HG02852 (cell line): ENCODE measurements around the gene ADAD1.
"Not testable (repeated sequence)": the region's sequence is repeated elsewhere in the genome, so short reads cannot be mapped to it uniquely, and the experiment has no call there.

ENCODE experiments used
- ATAC-seq: cut with Tn5 transposase; IDR thresholded peaks from one replicate; pipeline ENCODE4 v1.9.1; 2021; ENCODE audit warnings: mild to moderate bottlenecking, moderate library complexity; ENCODE audit not compliant: unreplicated experiment

The ADAD1 gene

GRCh38 chr4:122378711-122379110 lies at the start of gene ADAD1:
ADAD1 (plus strand) TSS chr4:122379011; CDS start chr4:122380070, 1,059 bp downstream.
- ATAC-seq: no peak

GRCh38 chr4:122329876-122330565 lies 48.8 kb upstream of the ADAD1 start:
- no peak for ATAC-seq

GRCh38 chr4:122331195-122331594 lies 47.6 kb upstream of the ADAD1 start:
- ATAC-seq: no peak

- ATAC-seq: no peak
Measured at GRCh38 chr4:122334828-122335227, 44.0 kb upstream of the ADAD1 start.

DNA sequence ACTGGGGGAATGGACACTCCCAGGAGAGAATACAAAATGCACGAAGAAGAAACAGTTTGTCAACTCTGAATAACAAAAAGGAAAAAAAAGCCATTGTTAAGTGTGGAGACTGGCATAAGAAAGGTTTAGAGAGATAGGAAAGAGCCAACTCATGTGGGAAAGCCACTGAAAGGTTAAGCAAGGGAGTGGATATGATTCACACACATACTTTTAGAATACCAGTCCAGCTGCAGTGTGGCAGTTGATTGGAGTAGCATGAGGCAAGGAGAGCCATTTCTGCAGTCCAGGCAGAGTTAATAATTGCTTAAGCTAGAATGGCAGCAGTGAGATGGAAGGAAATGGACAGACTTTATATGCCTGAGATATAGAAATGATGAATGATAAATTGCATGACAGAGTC lies 36.9 kb upstream of the ADAD1 start:
- no peak for ATAC-seq

DNA sequence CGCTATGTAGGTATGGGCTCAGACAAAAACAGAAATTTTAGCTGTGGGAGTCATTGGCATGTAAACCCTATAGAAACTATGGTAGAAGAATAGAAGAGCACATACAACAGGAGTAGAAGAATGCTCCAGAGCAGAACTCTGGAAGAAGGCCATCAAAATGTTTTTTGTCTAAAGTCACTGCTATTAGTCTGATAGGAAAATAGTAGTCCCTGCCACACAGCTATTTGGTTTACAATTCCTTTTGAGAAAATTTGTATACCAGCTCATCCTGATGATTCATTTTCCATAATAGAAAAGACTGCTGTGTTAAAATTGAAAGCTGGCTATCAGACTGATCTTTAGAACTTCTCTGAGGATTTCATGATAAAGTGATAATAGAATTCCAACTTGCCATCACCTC lies 32.8 kb upstream of the ADAD1 start:
- no peak for ATAC-seq

DNA sequence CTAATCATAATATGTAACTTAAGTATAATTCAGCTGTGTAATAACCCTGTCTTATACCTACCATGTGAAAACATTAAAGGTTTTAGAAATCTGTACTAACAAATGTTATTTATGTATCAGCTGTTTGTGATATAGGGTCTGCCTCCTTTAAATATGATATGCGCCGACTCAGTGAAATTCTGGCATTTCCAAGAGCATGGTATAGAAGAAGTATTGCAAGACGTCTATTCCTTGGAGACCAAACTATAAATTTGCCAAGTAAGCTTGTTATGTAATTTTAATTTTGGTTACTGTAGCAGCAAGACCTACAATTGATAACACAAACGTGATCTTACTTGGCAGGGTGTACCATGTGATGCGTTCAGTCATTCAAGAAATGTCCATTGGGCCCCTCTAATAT lies 32.3 kb upstream of the ADAD1 start:
- ATAC-seq: no peak

- no peak for ATAC-seq
Measured at GRCh38 chr4:122356317-122356808, 22.4 kb upstream of the ADAD1 start.

- no peak for ATAC-seq
Measured at GRCh38 chr4:122360754-122361153, 18.1 kb upstream of the ADAD1 start.

- no peak for ATAC-seq
Measured at GRCh38 chr4:122364700-122365404, 14.0 kb upstream of the ADAD1 start.

- not testable (repeated sequence) for ATAC-seq
Measured at GRCh38 chr4:122368786-122369185, 10.0 kb upstream of the ADAD1 start.

DNA sequence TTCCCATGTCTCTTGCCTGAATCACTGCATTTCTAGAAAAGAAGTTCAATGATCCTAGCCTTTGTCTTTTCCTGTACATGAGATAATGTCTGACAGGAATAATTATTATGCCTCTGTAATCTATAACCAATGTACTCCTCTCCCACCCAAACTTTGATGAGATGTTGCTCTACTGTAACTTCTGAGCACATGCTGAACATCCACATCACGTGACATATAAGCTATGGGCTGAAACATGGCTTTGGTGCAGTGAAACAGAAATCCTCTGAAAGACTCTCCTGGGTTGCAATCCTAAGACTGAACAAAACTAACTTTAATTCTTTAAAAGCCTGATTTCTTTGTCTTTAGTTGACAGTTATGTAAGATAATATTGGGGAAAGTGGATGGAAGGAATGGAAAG lies 1.5 kb upstream of the ADAD1 start:
- no peak for ATAC-seq

DNA sequence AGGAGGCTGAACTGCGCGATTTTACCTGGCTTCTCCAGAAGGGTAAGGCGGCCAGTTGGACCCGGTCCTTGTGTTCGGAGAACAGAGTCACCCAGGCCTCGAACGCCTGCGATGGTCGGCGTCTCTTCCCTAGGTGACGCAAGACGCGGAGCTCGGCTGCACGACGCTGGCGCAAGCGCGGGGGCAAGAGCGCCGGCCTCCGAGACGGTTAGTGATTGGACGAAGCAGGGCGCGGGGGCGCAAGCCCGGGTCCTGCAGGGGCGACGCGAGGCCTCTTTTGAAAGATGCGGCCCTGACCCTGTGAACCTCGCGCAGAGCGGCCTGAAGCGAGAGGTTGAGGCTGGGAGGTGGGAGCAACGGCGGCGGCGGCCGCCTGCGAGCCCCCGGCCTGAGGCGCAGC lies 428 bp downstream of the ADAD1 start:
- no peak for ATAC-seq

- ATAC-seq: no peak
Measured at GRCh38 chr4:122383341-122383740, 4.5 kb downstream of the ADAD1 start.

DNA sequence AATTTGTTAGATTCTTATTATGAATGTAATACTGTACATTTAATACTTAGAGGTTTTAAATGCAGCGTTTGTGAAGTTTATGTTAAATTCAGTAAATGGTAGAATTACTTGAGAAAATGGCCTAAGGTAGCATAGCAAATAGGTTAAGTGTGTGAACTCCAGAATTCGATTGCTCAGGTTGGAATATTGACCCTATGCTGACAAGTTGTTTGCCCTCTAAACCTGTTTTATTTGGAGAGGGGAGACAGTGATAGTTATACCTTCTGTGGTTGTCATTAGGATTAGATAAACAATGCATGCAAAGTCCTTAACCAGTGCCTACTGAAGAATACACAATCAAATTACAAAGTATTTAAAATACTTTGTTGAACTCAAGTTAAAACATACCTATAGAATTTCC lies 5.4 kb downstream of the ADAD1 start:
- ATAC-seq: no peak

DNA sequence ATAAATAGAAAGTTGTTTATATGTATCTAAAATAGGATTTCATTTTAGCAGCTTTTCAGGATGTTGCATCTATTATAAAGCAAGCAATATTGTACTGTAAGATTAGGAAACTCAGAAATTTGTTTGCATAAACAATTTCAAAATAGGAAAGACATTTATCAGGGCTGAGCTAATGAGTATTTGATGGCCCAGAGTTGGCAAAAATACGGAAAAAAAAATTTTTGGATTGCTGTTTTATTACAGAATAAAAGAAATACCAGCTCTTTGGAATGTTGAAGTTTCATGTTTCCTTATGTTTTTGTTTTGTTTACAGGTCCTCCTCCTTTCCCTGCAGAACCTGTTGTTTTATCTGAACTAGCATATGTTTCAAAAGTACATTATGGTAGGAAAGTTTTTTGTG lies 14.5 kb downstream of the ADAD1 start:
- no peak for ATAC-seq

- ATAC-seq: no peak
Measured at GRCh38 chr4:122403861-122404260, 25.1 kb downstream of the ADAD1 start.

- ATAC-seq: peak; percentile 95
Measured at GRCh38 chr4:122412547-122412946, 33.7 kb downstream of the ADAD1 start.

DNA sequence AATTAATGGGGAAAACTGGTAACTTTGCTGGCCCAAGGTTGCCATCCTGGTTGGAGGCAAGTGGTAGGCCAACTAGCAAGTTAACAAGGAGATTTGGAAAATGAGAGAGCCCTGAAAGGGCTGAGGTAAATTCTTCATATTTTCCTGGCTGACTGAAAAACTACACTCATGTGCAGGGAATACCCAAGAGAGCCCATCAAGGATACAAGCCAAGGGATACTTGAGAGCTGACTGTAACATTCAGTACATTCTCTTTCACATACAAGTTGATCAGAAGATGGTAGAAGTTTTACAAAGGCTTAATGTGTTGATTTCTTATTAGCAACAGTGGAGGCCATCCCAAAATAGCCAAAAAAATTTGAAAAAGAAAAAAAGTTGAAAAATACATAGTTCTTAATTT lies 44.4 kb downstream of the ADAD1 start:
- no peak for ATAC-seq

- no peak for ATAC-seq
Measured at GRCh38 chr4:122431351-122431750, 52.5 kb downstream of the ADAD1 start.

DNA sequence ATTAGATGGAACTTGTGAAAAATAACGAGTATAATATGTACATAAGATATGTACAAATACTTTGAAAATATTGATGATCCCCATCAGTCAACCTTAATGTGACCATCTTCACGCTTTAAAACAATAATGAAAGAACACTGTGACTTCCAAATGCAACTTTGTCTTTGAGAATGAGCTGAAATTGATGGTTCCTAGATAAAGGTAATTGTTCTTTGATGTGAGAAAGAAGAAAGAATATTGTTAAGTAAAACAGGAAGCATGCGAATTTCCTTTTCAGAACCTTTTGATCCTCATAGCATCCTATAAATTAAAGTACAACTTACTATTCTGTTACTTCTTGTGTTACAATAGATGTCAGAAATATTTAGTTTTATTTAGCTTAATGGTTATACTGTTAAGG lies 55.5 kb downstream of the ADAD1 start:
- ATAC-seq: no peak

- no peak for ATAC-seq
Measured at GRCh38 chr4:122450847-122451246, 72.0 kb downstream of the ADAD1 start.
